Gastrocnemius medialis (tissue), 4 donors: ENCODE measurements around the gene AKAP8. TPM values are rescaled to one million over a fixed set of nuclear protein-coding genes. Genes with fewer than 3 reads are reported as not detected.

Experiments used
- ATAC-seq, 2 donors: fragments of 150-250 bp; one replicate each; pipeline ENCODE4 v1.9.1; 2016
- DNase-seq, 2 donors: peaks; one replicate each; pipeline ENCODE4 v3.0.0-alpha.2; 2019
- H3K27ac ChIP-seq, 4 donors: fragments of 200-600 bp; sonication (generic); 1 replicate in 1 of 4; 2 replicates in 3 of 4; pipeline ENCODE4 v1.5.1; 2016 to 2018; ENCODE audit warnings: mild to moderate bottlenecking in 2 of 4, moderate library complexity in 1 of 4
- H3K27me3 ChIP-seq, 3 donors: fragments of 200-600 bp; sonication (generic) in 2 of 3; 1 replicate in 1 of 3; 2 replicates in 2 of 3; pipeline versions ENCODE4 v1.5.1 to v1.6.0; 2016 to 2019; ENCODE audit warnings: mild to moderate bottlenecking in 1 of 3, moderate library complexity in 1 of 3
- H3K36me3 ChIP-seq, 2 donors: fragments of 200-600 bp; sonication (generic) in 1 of 2; one replicate each; pipeline ENCODE4 v1.5.1; 2017 to 2018
- H3K4me1 ChIP-seq, 2 donors: fragments of 200-600 bp; sonication (generic) in 1 of 2; one replicate each; pipeline ENCODE4 v1.5.1; 2016 to 2017; ENCODE audit warnings: mild to moderate bottlenecking in 2 of 2
- H3K4me3 ChIP-seq, 4 donors: fragments of 200-600 bp; sonication (generic) in 3 of 4; 1 replicate in 1 of 4; 2 replicates in 3 of 4; pipeline ENCODE4 v1.5.1; 2016 to 2019; ENCODE audit warnings: mild to moderate bottlenecking in 2 of 4
- H3K9me3 ChIP-seq, 3 donors: fragments of 200-600 bp; sonication (generic) in 2 of 3; 1 replicate in 1 of 3; 2 replicates in 2 of 3; pipeline ENCODE4 v1.5.1; 2016 to 2019
- POLR2A ChIP-seq, 2 donors: fragments of 450-650 bp; IDR thresholded peaks; one replicate each; pipeline ENCODE4 v1.6.1; 2017; ENCODE audit warnings: antibody characterized with exemption in 2 of 2, mild to moderate bottlenecking in 2 of 2, moderate library complexity in 2 of 2
- in situ Hi-C, 4 donors: fragments of 200-750 bp; cut with MboI; loops; one replicate each; pipeline versions ENCODE4 v1.15.0 to v1.8.0; 2017; ENCODE audit warnings: low sequenced_read_pairs in 4 of 4
- intact Hi-C: fragments of 100-400 bp; cut with DNase I; formaldehyde crosslinking; loops from one replicate; pipeline ENCODE4 v1.15.1; 2023; ENCODE audit warnings: low total_unique reads
- total RNA-seq, 4 donors: library from RNA; depleted of rRNA; stranded (reverse); fragments of >200 nt; gene quantifications; one replicate each; pipeline versions ENCODE4 v1.1.0 to v1.2.3, GENCODE V29; 2016
- TF ChIP-seq, protein P1 (sequence below), 5 experiments: fragments of 450-650 bp in 3 of 5; fragments of 200-600 bp in 2 of 5; sonication (generic) in 2 of 5; IDR thresholded peaks in 4 of 5; conservative IDR thresholded peaks in 1 of 5; 1 replicate in 4 of 5; 2 replicates in 1 of 5; pipeline ENCODE4 v1.5.1; 2016 to 2019; ENCODE audit warnings: antibody characterized with exemption in 5 of 5, mild to moderate bottlenecking in 3 of 5, moderate library complexity in 3 of 5

The AKAP8 gene
- total RNA-seq, 4 donors from 2014 or later, result 26.0 to 41.5 (median 27.5) TPM

DNA sequence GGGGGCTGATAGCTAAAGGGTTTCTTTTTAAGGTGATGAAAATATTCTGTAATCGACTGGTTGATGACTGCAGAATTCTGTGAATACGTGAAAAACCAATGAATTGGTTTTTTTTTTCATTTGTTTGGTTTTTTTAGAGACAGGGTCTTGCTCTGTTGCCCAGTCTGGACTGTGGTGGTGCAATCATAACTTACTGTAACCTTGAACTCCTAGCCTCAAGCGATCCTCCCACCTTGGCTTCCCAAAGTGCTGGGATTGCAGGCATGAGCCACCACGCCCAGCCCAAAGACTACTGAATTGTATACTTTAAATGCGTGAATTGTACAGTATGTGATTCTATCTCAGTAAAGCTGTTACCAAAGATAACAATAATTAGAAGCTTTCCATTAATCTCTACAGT lies 14.8 kb upstream of the AKAP8 start:
- H3K4me3 ChIP-seq, result no peak overlapping the region
- in situ Hi-C loops (loop anchor here in 2 of 4 donors (25.0 kb wide), 1 partner anchor 168 kb away; no protein-coding TSS in a partner anchor), intact Hi-C loops (no loop called here)
- DNase-seq, result no peak
- H3K27me3 ChIP-seq, result no peaks in the 10 kb centered on the region
- no peak for ATAC-seq
- H3K36me3 ChIP-seq, result peaks cover 0 to 63% of the 10 kb centered on the region in 2 donors
- no peaks in the 10 kb centered on the region for H3K9me3 ChIP-seq
- TF ChIP-seq, protein P1, sequence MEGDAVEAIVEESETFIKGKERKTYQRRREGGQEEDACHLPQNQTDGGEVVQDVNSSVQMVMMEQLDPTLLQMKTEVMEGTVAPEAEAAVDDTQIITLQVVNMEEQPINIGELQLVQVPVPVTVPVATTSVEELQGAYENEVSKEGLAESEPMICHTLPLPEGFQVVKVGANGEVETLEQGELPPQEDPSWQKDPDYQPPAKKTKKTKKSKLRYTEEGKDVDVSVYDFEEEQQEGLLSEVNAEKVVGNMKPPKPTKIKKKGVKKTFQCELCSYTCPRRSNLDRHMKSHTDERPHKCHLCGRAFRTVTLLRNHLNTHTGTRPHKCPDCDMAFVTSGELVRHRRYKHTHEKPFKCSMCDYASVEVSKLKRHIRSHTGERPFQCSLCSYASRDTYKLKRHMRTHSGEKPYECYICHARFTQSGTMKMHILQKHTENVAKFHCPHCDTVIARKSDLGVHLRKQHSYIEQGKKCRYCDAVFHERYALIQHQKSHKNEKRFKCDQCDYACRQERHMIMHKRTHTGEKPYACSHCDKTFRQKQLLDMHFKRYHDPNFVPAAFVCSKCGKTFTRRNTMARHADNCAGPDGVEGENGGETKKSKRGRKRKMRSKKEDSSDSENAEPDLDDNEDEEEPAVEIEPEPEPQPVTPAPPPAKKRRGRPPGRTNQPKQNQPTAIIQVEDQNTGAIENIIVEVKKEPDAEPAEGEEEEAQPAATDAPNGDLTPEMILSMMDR (IDR thresholded peaks at IDR 0.05 in 4 of 5, conservative IDR thresholded peaks at IDR 0.05 in 1 of 5), result no peak
- no peak for TF ChIP-seq POLR2A (IDR thresholded peaks at IDR 0.05)
- H3K27ac ChIP-seq, result peak overlapping the region in 1 of 4 donors; percentile 4
- H3K4me1 ChIP-seq, result peaks cover 5 to 10% of the 10 kb centered on the region in 2 donors

DNA sequence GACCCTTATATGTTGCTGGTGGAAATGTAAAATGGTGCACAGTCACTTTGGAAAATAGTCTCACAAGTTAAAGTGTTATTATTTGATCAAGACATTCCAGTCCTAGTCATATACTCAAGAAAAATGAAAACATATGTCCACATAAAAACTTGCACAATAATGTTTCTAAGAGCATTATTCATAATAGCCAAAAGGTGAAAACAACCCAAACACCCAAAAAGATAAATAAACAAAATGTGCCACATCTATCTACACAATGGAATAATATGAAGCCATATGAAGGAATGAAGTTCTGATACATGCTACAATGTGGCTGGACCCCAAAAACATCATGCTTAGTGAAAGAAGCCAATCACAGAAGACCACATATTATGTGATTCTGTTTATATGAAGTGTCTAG lies 14.4 kb upstream of the AKAP8 start:
- no peak overlapping the region for H3K4me3 ChIP-seq
- no peak for ATAC-seq
- intact Hi-C loops, result no loop called here

DNA sequence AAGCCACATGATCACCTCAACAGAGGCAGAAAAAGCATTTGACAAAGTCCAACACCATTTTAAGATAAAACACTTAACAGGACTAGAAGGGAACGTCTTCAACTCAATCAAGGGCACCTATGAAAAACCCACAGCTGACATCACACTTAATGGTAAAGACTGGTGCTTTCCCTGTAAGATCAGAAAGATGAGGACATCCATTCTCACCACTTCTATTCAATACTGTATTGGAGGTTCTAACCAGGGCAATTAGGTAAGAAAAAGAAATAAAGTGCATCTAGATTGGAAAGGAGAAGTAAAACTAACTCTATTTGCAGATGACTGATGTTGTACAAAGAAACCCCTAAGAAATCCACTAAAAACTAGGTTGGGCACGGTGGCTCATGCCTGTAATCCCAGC lies 11.2 kb upstream of the AKAP8 start:
- in situ Hi-C loops, result loop anchor here in 2 of 4 donors (25.0 kb wide), 1 partner anchor 171 kb away; no protein-coding TSS in a partner anchor
- intact Hi-C loops, result no loop called here

More for the DNA sequence above, 14.4 kb upstream of the AKAP8 start:
- peak overlapping the region in 1 of 4 donors; percentile 4 for H3K27ac ChIP-seq
- H3K4me1 ChIP-seq, result peaks cover 5 to 6% of the 10 kb centered on the region in 2 donors
- DNase-seq, result no peak
- peaks cover 0 to 58% of the 10 kb centered on the region in 2 donors for H3K36me3 ChIP-seq
- TF ChIP-seq, protein P1 (IDR thresholded peaks at IDR 0.05 in 4 of 5, conservative IDR thresholded peaks at IDR 0.05 in 1 of 5), result no peak
- no peak for TF ChIP-seq POLR2A (IDR thresholded peaks at IDR 0.05)
- in situ Hi-C loops, result loop anchor here in 2 of 4 donors (25.0 kb wide), 1 partner anchor 168 kb away; no protein-coding TSS in a partner anchor
- H3K27me3 ChIP-seq, result no peaks in the 10 kb centered on the region
- H3K9me3 ChIP-seq, result no peaks in the 10 kb centered on the region

DNA sequence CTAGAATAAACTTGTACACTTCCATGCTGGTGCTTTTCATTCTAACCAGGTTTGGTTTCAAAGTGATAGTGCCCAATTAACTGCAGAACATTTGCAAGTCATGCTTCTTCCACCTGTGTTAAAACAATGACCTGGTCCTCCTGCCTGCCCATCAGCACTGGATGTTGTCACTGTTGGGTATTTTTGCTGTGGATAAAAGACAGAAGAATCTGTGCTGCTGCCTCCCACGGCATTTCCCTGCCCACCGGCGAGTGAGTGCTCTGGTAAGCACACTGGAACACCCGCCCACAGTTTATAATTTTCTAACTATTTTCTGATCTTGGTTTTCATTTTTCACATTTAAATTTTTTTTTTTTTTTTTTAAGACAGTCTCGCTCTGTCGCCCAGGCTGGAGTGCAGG lies 2.3 kb upstream of the AKAP8 start:
- Histone ChIP-seq H3K27me3 (no peaks in the 10 kb centered on the region), H3K9me3 (no peaks in the 10 kb centered on the region), H3K4me3 (no peak overlapping the region), H3K27ac (peak overlapping the region in 3 of 4 donors; percentile 6 to 96 (median 22)), H3K36me3 (no peaks in the 10 kb centered on the region), H3K4me1 (peaks cover 13 to 14% of the 10 kb centered on the region in 2 donors)
- DNase-seq (no peak), ATAC-seq (no peak)
- in situ Hi-C loops (loop anchor here in 2 of 4 donors (25.0 kb wide), 1 partner anchor 180 kb away; no protein-coding TSS in a partner anchor), intact Hi-C loops (loop anchor here (2.0 kb wide), 1 partner anchor 15 kb away; no protein-coding TSS in a partner anchor)
- no peak for TF ChIP-seq POLR2A (IDR thresholded peaks at IDR 0.05)
- TF ChIP-seq, protein P1 (IDR thresholded peaks at IDR 0.05 in 4 of 5, conservative IDR thresholded peaks at IDR 0.05 in 1 of 5), result no peak

More for the DNA sequence above, 11.2 kb upstream of the AKAP8 start:
- Histone ChIP-seq H3K9me3 (no peaks in the 10 kb centered on the region), H3K27ac (peak overlapping the region in 2 of 4 donors; percentile 16 to 48), H3K36me3 (peaks cover 0 to 27% of the 10 kb centered on the region in 2 donors), H3K4me1 (no peaks in the 10 kb centered on the region), H3K27me3 (no peaks in the 10 kb centered on the region), H3K4me3 (no peak overlapping the region)
- ATAC-seq (no peak), DNase-seq (no peak)
- no peak for TF ChIP-seq POLR2A (IDR thresholded peaks at IDR 0.05)
- TF ChIP-seq, protein P1 (IDR thresholded peaks at IDR 0.05 in 4 of 5, conservative IDR thresholded peaks at IDR 0.05 in 1 of 5), result no peak
